GM21423 (cell line): ENCODE results near the gene IRGC.
"Not testable (repeated sequence)": the region's sequence is repeated elsewhere in the genome, so short reads cannot be mapped to it uniquely, and the experiment has no call there.

Source experiments
- ATAC-seq: cut with Tn5 transposase; IDR thresholded peaks from one replicate; pipeline ENCODE4 v1.9.1; 2021; ENCODE audit warnings: mild to moderate bottlenecking, moderate library complexity; ENCODE audit not compliant: unreplicated experiment

The IRGC gene

DNA sequence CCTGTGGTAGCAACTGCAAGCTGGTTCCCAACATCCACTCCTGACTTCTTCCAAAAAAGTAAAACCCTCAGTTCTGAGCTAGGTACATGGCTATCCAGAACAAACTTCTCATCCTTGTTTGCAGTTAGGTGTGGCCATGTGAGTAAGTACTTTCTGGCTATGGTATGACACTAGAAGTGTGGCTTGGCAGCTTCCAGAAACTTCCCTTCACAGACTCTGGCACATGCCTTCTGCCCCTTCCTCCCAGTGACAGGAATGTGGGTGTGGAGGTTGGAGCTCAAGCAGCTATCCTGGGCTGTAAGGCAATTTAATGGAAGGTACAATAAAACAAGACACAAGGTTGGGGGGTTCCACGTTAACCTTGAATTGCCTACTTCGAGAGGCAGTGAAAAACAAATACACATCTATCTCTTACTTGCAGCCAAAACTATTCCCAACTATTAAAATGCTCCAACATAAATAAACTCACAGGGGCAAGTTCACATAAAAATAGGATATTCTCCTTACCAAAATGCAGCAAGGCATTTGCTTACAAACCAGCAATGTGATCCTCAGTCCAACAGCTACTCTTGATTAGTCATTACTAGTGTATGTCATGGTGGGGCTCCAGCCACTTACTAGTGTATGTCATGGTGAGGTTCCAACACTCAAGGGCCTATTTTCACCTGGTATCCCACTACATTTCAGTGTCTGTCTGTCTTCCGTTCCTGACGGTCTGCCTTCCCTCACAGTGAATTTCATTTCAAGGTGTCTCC is 35.8 kb downstream of the IRGC start:
- no peak for ATAC-seq

DNA sequence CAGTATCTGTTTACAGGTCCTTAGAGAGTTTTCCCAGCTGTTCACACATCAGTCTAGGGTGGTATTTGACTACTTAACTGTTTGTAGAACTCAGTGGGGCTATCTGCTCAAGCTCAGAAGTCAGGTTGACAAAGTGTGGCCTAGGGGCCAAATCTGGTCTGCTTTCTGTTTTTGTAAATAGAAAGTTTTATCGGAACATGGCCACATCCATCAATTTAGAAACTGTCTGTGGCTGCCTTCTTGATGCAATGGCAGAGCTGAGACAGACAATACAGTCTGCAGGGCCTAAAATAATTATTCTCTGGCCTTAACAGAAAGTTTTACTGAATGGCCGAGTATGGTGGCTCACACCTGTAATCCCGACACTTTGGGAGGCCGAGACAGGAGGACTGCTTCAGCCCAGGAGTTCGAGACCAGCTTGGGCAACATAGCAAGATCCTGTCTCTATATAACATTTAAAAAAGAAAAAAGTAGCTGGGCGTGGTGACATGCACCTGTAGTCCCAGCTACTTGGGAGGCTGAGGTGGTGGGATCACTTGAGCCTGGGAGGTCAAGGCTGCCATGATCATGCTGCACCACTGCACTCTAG is 36.5 kb downstream of the IRGC start:
- ATAC-seq, result no peak

DNA sequence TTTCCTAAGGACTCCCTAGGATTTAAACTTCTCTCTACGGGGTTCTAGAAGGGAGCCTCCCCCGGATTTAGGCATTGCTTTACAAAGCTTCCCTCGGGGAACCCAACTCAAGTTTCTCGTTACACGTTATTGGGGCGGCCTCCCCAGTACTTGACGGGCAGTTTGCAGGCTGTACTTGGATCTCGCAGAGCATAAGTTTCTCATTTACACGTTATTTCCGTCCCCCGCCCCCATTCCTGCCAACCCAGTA is 38.3 kb downstream of the IRGC start:
- no peak for ATAC-seq

DNA sequence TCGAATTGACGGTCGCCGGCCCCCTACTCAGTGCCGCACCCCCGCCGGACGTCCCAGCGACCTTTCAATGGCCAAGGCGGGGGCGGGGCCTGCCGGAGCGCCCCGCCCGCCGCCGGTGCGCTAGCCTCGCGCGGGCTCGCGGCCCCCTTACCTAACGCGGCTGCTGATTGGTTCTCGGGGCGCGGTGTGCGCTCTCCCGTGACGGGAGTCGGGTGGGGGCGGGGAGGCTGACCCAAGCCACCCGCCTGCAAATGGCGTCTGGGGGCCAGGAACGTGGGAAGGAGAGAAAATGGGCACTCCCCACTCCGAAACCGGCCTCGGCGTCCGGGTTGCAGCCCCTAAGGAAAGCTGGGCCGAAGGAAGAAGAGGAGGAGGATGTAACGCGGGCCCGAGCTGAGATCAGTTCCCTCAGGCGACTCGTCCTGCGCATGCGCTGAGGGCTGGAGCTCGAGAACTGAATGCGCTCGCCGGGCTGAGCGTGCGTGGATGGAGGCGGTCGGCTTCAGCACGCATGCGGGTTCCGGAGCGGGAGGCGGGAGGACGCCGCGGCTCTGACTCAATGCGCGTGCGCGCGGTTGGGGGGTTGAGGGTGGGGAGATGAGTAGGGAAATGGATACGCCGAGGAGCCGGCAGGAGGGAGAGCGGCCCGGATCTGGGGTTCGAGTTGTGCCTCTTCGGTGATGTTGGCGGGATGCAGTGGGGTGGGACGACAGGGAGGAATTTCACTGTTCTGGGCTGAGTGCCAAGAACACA is 38.8 kb downstream of the IRGC start, which contains the start of gene SMG9:
Gene SMG9, minus strand, starts transcription at position 460 of the 753 bp plus-strand sequence. CDS start 4,221 bp downstream, outside the sequence.
- peak; percentile 52 for ATAC-seq

DNA sequence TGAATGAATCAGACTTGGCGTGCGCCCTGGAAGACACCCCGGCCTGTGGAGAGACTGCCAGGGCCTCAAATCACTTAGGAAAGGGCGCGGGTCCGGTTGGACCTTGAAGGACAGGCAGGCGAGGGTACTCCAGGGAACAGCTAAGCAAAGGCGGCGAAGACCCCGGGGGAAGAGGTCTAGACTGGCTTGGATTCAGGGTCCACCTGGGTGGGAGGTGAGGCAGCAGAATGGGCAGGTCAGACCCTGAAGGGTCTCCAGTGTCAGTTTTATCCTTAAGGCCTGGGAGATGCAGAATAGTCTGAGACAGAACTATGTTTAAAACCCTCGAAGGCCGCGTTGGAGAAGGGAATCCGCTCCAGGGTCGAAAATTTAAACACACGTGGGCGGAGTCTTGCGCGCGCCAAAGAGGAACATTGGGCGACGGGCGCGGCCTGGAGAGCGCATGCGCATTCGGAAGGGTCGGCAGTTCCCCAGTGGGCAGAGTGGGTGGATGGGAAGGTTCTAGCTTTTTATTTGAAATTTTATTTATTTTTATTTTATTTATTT is 39.5 kb downstream of the IRGC start:
- ATAC-seq, result peak; percentile 25

DNA sequence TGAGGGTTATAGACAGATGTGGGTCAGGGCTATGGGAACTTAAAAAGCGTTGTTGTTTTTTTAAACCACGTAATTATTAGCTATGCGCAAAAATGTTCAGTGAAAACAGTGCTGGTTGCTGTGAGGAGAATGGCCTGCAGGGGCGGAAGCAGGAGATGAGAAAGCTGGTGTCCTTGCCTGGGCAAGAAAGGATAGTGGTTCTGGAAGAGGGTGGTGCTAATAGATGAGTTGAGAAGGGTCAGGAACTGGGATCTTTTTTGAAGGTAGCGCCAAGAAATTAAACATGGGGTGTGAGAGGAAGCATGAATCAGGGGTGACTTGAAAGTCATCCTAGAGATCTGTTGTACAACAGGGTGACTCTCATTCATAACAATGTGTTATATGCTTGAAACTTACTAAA is 43.6 kb downstream of the IRGC start:
- ATAC-seq, result no peak

DNA sequence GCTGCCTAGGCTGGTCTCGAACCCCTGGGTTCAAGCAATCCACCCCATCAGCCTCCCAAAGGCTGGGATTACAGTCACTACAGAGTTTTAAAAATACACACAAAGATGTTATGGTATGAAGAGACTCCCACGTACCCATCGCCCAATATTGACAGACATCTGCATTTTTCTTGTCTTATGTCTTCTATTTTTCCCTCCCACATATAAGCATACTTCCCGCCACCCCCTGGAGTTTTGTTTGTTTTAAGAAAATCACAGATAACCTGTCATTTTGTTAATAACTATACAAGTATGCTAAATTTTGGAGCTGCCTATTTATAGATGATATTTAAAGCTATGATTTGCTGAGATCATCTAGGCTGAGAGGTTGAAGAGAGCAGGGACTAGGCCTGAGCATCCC is 45.1 kb downstream of the IRGC start:
- ATAC-seq, result no peak

DNA sequence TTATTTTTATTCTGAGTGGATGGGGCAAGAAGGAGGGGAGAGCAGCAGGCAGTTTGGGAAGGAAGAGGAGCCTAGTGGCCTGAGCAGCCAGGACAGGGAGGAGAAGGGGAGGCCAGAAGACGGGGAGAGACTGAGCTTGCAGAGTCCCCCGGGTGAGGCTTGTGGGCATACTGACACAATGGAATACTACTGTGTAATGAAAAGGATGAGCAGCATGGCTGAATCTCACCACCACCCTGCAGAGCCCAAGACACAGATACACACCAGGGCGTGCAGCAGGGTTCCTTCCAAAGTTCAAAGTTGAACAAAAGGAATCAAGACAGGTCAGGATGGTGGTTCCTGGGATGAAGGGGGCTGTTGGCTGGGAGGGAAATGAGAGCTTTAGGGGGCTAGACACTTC is 46.9 kb downstream of the IRGC start:
- ATAC-seq, result no peak

DNA sequence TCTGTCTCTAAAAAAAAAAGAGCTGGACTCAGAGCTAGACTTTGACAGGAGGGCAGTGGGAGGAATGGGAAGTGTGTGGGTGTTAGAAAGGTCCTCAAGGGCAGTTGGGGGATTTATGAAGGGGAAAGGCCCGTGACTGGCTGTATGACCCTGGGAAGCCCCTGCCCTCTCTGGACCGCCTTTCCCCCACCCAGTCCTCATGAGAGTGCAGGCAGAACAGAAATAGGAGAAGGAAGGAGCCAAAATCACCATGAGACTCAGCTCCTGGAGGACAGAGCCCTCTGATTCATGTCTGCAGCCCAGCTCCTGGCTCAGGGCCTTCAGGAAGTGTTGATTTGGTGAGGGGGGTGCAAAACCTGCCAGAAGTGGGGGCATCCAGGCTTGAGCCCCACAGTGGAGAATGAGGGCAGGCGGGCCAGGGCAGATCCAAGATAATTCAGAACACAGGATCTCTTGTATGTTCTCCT is 47.6 kb downstream of the IRGC start:
- ATAC-seq, result no peak

DNA sequence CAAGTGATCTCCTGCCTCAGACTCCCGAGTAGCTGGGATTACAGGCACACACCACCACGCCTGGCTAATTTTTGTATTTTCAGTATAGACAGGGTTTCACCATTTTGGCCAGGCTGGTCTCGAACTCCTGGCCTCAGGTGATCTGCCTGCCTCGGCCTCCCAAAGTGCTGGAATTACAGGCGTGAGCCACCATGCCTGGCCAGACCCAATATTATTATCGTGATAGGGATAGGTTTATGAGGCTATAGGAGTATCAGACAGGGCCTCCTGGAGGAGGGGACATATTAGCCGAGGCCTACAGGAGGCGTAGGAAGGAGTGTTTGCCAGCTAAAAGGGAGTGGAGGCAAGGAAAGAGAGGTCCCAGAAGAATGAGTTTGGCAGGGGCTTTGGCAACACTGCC is 48.8 kb downstream of the IRGC start:
- ATAC-seq, result not testable (repeated sequence)

DNA sequence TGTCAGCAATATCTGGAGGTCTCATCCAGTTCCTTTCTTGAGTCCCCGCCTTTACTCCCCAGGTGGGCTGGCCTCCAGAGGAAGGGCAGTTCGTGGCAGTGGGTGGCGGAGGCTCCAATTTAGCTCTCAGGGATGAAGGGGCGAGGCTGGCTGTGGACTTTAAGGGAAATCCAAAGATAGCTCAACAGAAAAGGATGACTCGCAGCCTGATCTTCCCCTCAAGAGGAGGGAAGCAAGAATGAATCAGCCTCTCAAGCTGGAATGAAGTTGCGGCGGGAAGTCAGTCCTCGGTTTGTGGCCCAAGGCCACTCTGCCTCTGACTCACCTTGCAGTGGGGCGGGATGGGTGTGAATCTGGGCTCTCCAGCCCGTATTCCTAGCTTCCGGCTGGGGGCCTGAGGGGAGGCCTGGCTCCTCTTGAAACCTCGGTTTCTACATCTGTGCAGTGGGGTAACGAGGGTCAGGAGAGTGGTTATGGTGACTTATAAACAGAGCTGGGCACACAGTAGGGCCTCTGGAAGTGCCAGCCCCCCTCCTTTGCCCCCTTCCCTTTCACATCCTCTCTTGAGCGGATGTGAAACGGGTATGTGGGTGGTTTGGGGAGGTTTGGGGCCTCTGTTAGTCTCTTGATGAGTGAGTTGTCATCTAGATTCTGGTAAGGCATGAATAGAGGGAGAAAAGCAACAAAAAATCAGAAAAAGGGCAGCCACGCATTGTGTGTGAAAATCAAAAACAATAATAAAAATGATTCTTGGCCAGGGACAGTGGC is 49.4 kb downstream of the IRGC start:
- peak; percentile 69 for ATAC-seq

DNA sequence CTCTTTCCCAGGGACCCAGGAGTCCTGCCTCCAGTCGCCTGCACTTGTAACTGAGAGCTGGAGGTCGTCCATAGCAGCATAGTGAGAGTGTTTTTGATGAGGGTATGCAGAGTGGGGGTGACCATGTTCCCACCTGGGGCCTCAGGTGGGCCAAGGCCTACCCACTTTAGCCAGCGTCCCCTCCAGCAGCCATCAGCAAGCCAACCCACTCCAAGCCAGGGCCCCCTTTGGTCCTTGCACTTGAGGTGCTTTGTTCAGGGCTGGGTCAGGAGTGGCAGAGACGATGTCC is 50.8 kb downstream of the IRGC start:
- no peak for ATAC-seq

DNA sequence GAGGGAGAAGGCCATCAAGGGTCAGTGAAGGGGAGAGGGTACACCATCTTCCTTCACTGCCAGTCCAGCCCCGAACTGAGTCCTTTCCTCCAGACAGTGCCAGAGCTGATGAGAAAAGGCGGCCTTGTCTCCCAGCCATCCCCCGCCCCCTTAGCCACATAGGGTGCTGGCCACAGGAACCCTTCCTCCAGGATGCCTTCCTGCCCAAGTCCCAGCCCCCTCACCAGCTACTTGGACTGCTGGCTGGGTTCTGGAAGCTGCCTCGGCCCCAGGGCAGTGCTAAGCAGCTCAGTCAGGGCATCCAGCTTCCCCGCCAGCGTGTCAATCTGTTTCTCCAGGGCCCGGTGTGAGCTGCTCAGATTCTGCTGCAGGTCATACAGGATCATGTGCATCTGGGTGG is 51.4 kb downstream of the IRGC start:
- ATAC-seq, result no peak

DNA sequence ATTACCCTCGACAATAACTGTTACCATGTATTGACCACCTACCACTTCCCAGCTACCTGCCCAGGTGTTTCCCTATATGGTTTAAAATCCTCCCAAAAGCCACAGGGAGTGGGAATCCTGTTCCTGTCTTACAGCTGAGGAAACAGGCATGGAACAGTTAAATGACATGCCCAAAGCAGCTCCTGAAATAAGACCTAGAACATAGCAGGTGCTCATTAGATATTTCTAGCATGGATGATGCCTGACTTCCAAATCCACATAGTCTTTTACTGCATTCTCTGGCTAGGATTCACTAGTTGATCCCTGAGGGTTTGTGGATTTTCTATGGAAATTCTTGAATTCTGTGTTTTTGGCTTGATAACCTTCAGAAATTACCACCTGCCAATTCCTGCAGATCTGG is 51.9 kb downstream of the IRGC start:
- ATAC-seq, result no peak

DNA sequence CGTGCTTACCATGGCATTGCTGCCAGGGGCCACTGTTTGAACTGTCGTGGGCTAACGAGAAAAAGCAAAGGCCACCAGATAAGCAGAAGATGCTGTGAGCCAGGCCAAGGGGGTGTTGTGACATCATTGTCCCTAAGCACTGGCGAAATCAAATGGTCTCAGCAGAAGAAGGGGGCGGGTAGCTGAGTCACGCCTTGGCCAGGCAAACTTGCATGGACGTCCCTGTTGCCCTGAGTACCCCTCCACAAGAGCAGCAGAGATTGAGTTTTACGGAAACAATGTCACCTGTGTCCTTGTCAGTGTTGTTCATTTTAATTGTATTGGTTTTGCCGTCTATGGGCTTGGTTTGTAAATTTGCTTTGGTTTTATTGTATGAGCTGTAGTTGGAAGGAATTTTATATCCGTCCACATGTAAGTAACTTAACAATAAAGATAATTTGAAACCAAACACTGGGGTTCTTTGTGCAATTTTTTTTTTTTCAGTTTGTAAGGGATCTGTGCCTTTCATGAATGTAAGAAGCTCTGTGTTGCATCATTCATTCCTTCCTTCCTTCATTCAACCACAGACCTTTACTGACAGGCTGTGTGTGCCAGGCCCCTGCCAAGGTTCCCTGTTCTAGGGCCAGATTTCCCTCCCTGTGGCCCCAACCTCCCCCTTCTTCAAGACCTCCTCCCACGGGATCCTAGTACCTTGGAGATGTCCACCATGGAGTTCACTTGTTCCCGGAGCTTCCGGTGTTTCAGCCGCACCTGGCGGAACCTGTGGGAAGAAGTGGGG is 52.6 kb downstream of the IRGC start:
- no peak for ATAC-seq

DNA sequence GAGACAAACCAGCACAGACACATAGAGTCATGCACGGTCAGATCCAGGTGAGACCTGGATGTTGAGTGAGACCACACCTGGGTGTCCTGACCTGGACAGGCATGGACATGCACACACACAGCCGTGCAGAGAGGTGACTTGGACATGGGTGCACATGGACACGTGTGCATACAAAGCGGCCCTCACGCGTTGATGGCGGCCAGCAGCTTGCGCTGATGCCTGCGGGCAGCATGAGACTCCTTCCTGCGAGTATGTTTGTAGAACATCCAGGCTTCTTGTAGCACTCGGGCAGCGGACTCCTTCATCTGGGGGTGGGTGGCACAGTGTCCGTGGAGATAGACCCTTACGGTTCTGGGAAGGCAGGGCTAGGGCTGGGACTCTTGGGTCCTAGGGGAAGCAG is 53.4 kb downstream of the IRGC start:
- no peak for ATAC-seq
